HG03039 (cell line): ENCODE data around the gene DOP1A.
"Not testable (repeated sequence)": the region's sequence is repeated elsewhere in the genome, so short reads cannot be mapped to it uniquely, and the experiment has no call there.

Experiments used
- ATAC-seq: cut with Tn5 transposase; IDR thresholded peaks from one replicate; pipeline ENCODE4 v1.9.1; 2021; ENCODE audit warnings: mild to moderate bottlenecking, moderate library complexity; ENCODE audit not compliant: unreplicated experiment

Gene DOP1A

GRCh38 chr6:83152913-83153312 is 85.4 kb downstream of the DOP1A start:
- no peak for ATAC-seq

DNA sequence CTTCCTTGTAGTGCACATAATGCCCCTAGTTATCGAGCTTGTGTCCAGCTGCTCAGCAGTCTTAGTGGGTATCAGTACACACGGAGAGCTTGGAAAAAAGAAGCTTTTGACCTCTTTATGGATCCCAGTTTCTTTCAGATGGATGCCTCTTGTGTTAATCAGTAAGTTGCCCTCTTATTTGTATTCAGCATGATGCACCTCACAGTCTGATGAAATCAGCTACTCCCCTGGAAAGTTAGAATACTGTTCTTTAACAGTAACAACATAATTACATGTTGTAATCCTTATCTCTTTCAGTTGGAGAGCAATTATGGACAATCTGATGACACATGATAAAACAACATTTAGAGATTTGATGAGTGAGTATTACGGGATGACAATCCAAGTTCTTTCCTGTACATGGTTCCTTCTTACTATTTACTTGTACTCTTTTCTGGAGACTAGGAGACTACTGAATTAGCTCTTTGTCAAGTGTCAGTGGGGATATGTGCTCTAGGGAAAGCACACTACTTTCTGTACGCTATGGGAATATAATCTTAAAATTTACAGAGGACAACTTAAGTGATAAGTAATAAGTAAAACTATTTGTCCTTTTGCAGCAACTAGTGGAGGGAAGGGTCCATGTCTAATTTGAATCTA is 86.5 kb downstream of the DOP1A start:
- no peak for ATAC-seq

DNA sequence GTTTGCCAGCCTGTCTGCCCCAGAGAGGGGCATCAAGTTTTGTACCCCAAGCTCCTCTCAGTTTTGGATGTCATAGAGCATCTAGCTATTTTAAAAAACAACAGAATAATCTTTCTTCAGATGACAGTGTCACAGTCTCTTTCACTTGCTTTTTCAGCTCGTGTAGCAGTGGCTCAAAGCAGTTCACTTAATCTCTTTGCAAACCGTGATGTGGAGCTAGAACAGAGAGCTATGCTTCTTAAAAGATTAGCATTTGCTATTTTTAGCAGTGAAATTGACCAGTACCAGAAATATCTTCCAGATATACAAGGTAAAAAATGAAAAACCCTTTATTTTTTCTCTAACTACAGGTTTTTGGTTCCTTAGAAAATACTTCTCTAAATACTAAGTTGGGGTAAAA is 88.3 kb downstream of the DOP1A start:
- no peak for ATAC-seq

DNA sequence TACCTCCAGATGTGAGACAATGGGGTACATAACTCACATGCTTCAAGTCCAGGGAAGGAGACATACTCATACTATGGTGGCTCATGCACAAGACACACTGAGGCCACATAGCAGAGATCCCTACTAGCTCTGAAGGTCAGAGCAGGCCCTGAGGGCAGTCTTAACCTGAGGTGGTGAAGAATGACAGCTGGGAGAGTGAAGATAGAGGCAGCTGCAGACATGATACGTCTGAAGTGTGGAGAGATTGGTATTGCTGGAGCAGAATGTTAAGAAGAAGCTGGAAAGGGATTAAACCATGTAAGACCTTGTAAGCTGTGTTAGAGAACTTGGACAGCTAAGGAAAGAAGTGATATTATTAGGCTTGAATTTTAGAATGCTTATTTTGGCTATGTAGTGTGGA is 92.7 kb downstream of the DOP1A start:
- ATAC-seq = no peak

- ATAC-seq = no peak
Measured at GRCh38 chr6:83167726-83168278, 100.3 kb downstream of the DOP1A start.

GRCh38 chr6:83168556-83168955 is 101.1 kb downstream of the DOP1A start:
- no peak for ATAC-seq

- no peak for ATAC-seq
Measured at GRCh38 chr6:83169106-83169505, 101.6 kb downstream of the DOP1A start.

DNA sequence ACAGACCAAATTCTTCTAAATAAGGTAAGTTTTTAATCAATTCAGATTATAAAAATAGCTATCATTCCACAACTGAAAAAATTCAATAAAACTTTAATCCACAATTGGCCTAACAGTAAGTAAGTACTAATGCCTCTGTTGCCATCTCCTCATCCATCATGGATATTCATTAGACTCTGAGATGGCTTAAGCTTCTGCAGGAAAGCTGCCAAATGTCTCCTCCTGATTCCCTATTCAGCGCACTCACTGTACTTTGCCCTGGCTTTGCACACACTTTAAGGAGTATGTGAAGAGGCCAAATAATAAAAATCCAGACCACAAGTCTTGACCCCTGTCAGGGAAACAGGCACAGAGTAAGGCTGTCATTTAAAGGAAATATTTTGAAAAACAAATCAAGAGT is 102.0 kb downstream of the DOP1A start:
- no peak for ATAC-seq

DNA sequence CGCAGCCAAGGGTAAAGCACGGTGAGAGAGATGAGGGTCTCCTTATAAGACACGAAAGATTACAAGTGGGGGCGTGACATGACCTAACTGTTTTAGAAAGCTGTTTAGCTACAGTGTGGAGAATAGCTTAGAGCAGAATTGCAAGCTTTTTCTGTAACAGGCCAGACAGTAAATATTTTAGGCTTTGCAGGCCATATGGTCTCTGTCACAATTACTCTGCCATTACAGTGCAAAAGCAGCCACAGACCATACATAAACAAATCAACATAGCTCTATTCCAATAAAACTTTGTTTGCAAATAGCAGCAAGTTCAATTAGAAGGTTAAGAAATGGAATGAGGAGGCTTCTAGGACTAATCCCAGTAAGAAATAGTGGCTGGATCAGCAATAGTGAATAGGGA is 108.8 kb downstream of the DOP1A start:
- no peak for ATAC-seq

GRCh38 chr6:83180426-83180950 is 113.0 kb downstream of the DOP1A start:
- ATAC-seq = no peak

GRCh38 chr6:83182114-83182513 is 114.6 kb downstream of the DOP1A start:
- ATAC-seq = no peak

DNA sequence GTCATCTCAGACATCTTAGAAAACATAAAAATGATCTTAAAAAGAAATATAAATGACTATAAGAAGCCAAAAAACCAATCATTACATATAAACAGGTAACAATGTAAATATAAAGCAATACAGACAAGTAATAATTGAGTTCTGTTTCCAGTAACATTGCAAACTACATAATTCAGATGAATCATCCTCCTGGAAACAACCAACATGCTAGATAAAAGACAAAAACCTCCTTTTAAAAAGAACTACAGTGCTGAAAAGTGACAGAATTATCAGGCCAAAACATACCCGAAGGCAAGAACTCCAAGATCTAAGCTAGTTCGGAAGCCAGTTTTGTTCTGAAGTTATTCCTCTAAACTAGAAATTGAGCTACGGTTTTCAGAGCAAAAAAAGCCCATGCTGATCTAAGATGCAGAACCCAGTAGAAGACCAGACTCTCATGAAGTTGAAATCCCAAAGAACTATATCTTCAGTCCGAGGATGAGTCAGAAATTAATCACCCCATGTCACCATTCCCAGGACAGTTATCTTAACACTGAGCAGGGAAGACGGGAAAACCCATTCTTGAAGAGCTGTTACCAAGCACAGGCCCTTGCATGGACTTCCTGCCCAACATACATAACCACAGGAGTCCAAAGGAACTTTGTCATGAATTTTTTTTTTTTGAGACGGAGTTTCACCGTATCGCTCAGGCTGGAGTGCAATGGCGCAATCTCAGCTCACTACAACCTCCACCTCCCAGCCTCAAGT is 115.8 kb downstream of the DOP1A start:
- ATAC-seq = no peak

DNA sequence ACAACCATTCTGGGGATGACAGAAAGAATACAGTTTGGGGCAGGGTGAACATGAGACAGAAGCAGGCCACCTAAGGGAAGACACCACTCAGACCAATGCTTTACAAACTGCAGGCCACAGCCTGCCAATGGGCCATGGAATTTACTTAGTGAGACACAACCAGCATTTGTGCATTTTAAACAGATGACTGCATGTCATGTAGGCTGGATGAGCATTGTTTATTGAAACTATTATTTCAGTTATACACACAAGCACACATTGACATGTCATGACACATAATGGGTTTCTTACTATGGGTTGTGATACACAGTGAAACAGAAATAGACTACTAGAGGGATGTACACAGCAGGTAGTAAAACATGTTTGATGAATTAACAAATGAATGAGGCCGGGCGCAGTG is 117.6 kb downstream of the DOP1A start:
- no peak for ATAC-seq

DNA sequence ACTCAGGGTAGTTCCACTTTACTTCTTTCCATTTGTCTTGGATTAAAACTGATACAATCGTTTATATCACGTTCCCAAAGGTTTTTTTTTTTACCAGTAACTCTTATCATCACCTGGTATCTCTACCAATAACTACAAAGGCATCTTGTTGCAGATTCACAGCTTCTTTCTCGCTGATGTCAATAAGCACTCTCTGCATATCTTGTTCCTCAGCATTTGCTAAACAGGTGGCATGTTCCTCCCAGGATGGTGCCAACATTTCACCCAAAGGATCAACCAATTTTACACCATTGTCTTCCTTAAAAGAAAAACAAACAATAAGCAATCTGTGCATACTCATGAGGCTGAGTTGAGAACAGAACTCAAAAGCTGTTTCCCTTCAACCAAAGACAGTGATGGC is 121.0 kb downstream of the DOP1A start:
- ATAC-seq = no peak

- ATAC-seq = no peak
Measured at GRCh38 chr6:83190626-83191025, 123.2 kb downstream of the DOP1A start.

GRCh38 chr6:83191974-83192373 is 124.5 kb downstream of the DOP1A start:
- not testable (repeated sequence) for ATAC-seq

- no peak for ATAC-seq
Measured at GRCh38 chr6:83192456-83192855, 125.0 kb downstream of the DOP1A start.

GRCh38 chr6:83192871-83193746 is 125.6 kb downstream of the DOP1A start, which contains the start of the genes PGM3 and RWDD2A:
PGM3 (minus strand) TSS chr6:83193265; CDS start chr6:83191012, 2,253 bp downstream.
RWDD2A (plus strand) TSS chr6:83193357; CDS start chr6:83194452, 1,095 bp downstream.
- ATAC-seq = peak; percentile 98

GRCh38 chr6:83193747-83194566 is 126.5 kb downstream of the DOP1A start:
- ATAC-seq = no peak
